CD14-positive monocyte (primary cell): ENCODE data around the gene UST. TPM values are rescaled to one million over a fixed set of nuclear protein-coding genes. Genes with fewer than 3 reads are reported as not detected.

Experiments
- DNase-seq, 3 donors: peaks; one replicate each; pipeline ENCODE4 v3.0.0-alpha.2; 2011 to 2022
- H2AFZ ChIP-seq: 2 replicates; pipeline ENCODE4 v1.6.0; 2012; ENCODE audit warnings: mild to moderate bottlenecking, low read depth, low read length, inconsistent platforms; ENCODE audit not compliant: insufficient read depth, poor library complexity, severe bottlenecking
- H3K27ac ChIP-seq, 2 donors: 1 replicate in 1 of 2; 2 replicates in 1 of 2; pipeline ENCODE4 v1.5.1; 2012 to 2013; ENCODE audit warnings: low read length in 2 of 2, control low read depth in 1 of 2, inconsistent platforms in 1 of 2, low read depth in 1 of 2, mild to moderate bottlenecking in 1 of 2
- H3K27me3 ChIP-seq, 2 donors: one replicate each; pipeline versions ENCODE4 v1.6.0 to v1.6.1; 2011 to 2013; ENCODE audit warnings: low read length in 2 of 2; ENCODE audit not compliant: control insufficient read depth in 2 of 2, insufficient read depth in 2 of 2
- H3K36me3 ChIP-seq, 2 donors: replicated peaks in 1 of 2; 1 replicate in 1 of 2; 2 replicates in 1 of 2; pipeline versions ENCODE4 v1.5.1 to v1.6.1; 2012 to 2013; ENCODE audit warnings: low read length in 2 of 2, control low read depth in 1 of 2, inconsistent platforms in 1 of 2, mild to moderate bottlenecking in 1 of 2; ENCODE audit not compliant: insufficient read depth in 2 of 2, control insufficient read depth in 1 of 2
- H3K4me1 ChIP-seq, 2 donors: 1 replicate in 1 of 2; 2 replicates in 1 of 2; pipeline versions ENCODE4 v1.5.1 to v1.6.1; 2012 to 2013; ENCODE audit warnings: low read length in 2 of 2, control low read depth in 1 of 2, inconsistent platforms in 1 of 2, mild to moderate bottlenecking in 1 of 2, moderate library complexity in 1 of 2; ENCODE audit not compliant: insufficient read depth in 2 of 2, control insufficient read depth in 1 of 2
- H3K4me2 ChIP-seq: replicated peaks from 2 replicates; pipeline ENCODE3; 2012; ENCODE audit warnings: low read length, moderate library complexity, mild to moderate bottlenecking; ENCODE audit not compliant: poor library complexity, severe bottlenecking; ENCODE audit errors: extremely low read depth
- H3K4me3 ChIP-seq, 3 experiments: fragments of 200-600 bp in 1 of 3; sonication (generic) in 1 of 3; replicated peaks in 1 of 3; 1 replicate in 2 of 3; 2 replicates in 1 of 3; pipeline ENCODE4 v1.5.1; 2011 to 2013; ENCODE audit warnings: low read length in 3 of 3, mild to moderate bottlenecking in 3 of 3, control low read depth in 2 of 3, low read depth in 2 of 3, inconsistent platforms in 1 of 3, moderate library complexity in 1 of 3
- H3K79me2 ChIP-seq: 2 replicates; pipeline ENCODE4 v1.6.0; 2012; ENCODE audit warnings: mild to moderate bottlenecking, control low read depth, inconsistent platforms, low read length, moderate library complexity; ENCODE audit not compliant: insufficient read depth
- H3K9ac ChIP-seq: 2 replicates; pipeline ENCODE4 v1.6.0; 2017; ENCODE audit warnings: low read length, mild to moderate bottlenecking; ENCODE audit not compliant: insufficient read depth, poor library complexity, severe bottlenecking
- H3K9me3 ChIP-seq, 2 donors: replicated peaks in 1 of 2; 1 replicate in 1 of 2; 2 replicates in 1 of 2; pipeline versions ENCODE4 v1.5.1 to v1.6.1; 2012 to 2013; ENCODE audit warnings: low read length in 2 of 2, control low read depth in 1 of 2; ENCODE audit not compliant: control insufficient read depth in 1 of 2, insufficient read depth in 1 of 2
- H4K20me1 ChIP-seq: 2 replicates; pipeline ENCODE4 v1.6.0; 2012; ENCODE audit warnings: mild to moderate bottlenecking, low read length, control low read depth, moderate library complexity; ENCODE audit not compliant: insufficient read depth
- H3K27ac Mint-ChIP-seq, 7 donors: one replicate each; pipeline ENCODE4 v1.8.0; 2020; ENCODE audit warnings: mild to moderate bottlenecking in 7 of 7, mixed read lengths in 7 of 7, moderate library complexity in 6 of 7, inconsistent platforms in 2 of 7
- H3K27me3 Mint-ChIP-seq, 3 donors: one replicate each; pipeline ENCODE4 v1.8.0; 2021 to 2022; ENCODE audit warnings: low read depth in 3 of 3, mild to moderate bottlenecking in 3 of 3, mixed read lengths in 3 of 3, moderate library complexity in 3 of 3, inconsistent platforms in 1 of 3
- H3K36me3 Mint-ChIP-seq, 2 donors: one replicate each; pipeline ENCODE4 v1.8.0; 2020; ENCODE audit warnings: mixed read lengths in 2 of 2, inconsistent platforms in 1 of 2, mild to moderate bottlenecking in 1 of 2
- H3K4me1 Mint-ChIP-seq: one replicate; pipeline ENCODE4 v1.8.0; 2020; ENCODE audit warnings: mild to moderate bottlenecking, mixed read lengths
- H3K4me3 Mint-ChIP-seq, 2 donors: one replicate each; pipeline ENCODE4 v1.8.0; 2020; ENCODE audit warnings: mild to moderate bottlenecking in 2 of 2, mixed read lengths in 2 of 2, moderate library complexity in 1 of 2
- H3K9me3 Mint-ChIP-seq, 7 donors: one replicate each; pipeline ENCODE4 v1.8.0; 2020 to 2022; ENCODE audit warnings: mixed read lengths in 7 of 7, mild to moderate bottlenecking in 6 of 7, moderate library complexity in 6 of 7, inconsistent platforms in 2 of 7
- WGBS: methylation state at CpG from one replicate; pipeline ENCODE4 v1.1.5; 2013; ENCODE audit warnings: missing lambda C conversion rate; ENCODE audit not compliant: insufficient coverage; 5-methylcytosine and 5-hydroxymethylcytosine counted together
- intact Hi-C, 2 donors: fragments of 100-400 bp; cut with micrococcal nuclease; formaldehyde crosslinking; loops; one replicate each; pipeline versions ENCODE4 v1.15.0 to v1.15.1; 2023
- polyA plus RNA-seq, 3 donors: library from polyadenylated mRNA; depleted of rRNA in 1 of 3; unstranded in 2 of 3; stranded (reverse) in 1 of 3; fragments of 300-500 nt in 2 of 3; fragments of >200 nt in 1 of 3; fragmentation: Illumina TruSeq in 2 of 3; gene quantifications; 1 replicate in 2 of 3; 2 replicates in 1 of 3; pipeline ENCODE4 v1.2.3, GENCODE V29; 2012 to 2021
- TF ChIP-seq, protein P1 (sequence below): fragments of 200-600 bp; IDR thresholded peaks from one replicate; pipeline ENCODE4 v1.8.0; 2022; ENCODE audit warnings: antibody characterized with exemption, mild to moderate bottlenecking

UST gene
- polyA plus RNA-seq, 3 donors: 0.33 to 0.53 (median 0.48) TPM

DNA sequence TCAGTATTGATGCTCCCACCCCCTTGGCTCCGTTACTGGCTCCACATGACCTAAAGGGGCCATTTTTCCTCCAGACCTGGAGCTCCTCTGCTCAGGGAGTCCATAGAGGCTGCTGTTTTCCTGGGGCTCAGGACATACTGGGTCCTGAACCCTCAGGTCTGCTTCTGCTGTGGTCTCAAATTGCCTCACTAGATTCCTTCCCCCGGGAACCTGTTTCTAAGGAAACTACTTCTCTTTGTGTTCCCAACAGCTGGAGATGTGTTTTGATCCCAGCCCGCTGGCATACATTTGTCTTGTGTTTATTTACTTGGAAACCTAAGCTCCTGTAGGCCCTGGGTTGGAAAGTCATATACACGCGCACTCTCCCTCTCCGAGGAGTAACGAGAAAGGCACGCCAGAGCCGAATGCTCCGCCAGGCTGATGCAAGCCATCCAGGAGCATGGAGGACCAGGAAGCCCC, 222.8 kb downstream of the UST start:
- H3K9me3 Mint-ChIP-seq: no peaks in the 10 kb centered on the region

GRCh38 chr6:148971031-148971927, 224.4 kb downstream of the UST start:
- no peak for DNase-seq
- Histone ChIP-seq H3K4me1 (no peaks in the 10 kb centered on the region), H3K27ac (no peak overlapping the region), H3K4me3 (no peak overlapping the region), H3K9me3 (no peaks in the 10 kb centered on the region), H3K27me3 (peaks cover 0 to 12% of the 10 kb centered on the region in 2 donors), H3K4me2 (no peak overlapping the region), H3K79me2 (no peaks in the 10 kb centered on the region), H2AFZ (no peak overlapping the region), H4K20me1 (no peaks in the 10 kb centered on the region), H3K9ac (no peak overlapping the region), H3K36me3 (no peaks in the 10 kb centered on the region)
- H3K36me3 Mint-ChIP-seq: no peaks in the 10 kb centered on the region
- WGBS: 85% methylated on average over 4 of the region's 6 CpGs
- peaks cover 4% of the 10 kb centered on the region for H3K4me1 Mint-ChIP-seq
- H3K27me3 Mint-ChIP-seq: peaks cover 14 to 18% (median 17%) of the 10 kb centered on the region in 3 donors
- no peaks in the 10 kb centered on the region for H3K9me3 Mint-ChIP-seq
- no peak overlapping the region for H3K27ac Mint-ChIP-seq
- intact Hi-C loops: no loop called here
- peak overlapping the region in 1 of 2 donors; percentile 18 for H3K4me3 Mint-ChIP-seq
- TF ChIP-seq, protein P1, sequence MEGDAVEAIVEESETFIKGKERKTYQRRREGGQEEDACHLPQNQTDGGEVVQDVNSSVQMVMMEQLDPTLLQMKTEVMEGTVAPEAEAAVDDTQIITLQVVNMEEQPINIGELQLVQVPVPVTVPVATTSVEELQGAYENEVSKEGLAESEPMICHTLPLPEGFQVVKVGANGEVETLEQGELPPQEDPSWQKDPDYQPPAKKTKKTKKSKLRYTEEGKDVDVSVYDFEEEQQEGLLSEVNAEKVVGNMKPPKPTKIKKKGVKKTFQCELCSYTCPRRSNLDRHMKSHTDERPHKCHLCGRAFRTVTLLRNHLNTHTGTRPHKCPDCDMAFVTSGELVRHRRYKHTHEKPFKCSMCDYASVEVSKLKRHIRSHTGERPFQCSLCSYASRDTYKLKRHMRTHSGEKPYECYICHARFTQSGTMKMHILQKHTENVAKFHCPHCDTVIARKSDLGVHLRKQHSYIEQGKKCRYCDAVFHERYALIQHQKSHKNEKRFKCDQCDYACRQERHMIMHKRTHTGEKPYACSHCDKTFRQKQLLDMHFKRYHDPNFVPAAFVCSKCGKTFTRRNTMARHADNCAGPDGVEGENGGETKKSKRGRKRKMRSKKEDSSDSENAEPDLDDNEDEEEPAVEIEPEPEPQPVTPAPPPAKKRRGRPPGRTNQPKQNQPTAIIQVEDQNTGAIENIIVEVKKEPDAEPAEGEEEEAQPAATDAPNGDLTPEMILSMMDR: no peak

More for the DNA sequence above, 222.8 kb downstream of the UST start:
- H2AFZ ChIP-seq: no peak overlapping the region
- H4K20me1 ChIP-seq: no peaks in the 10 kb centered on the region
- H3K9me3 ChIP-seq: no peaks in the 10 kb centered on the region
- no peak overlapping the region for H3K27ac Mint-ChIP-seq
- H3K4me2 ChIP-seq: no peak overlapping the region
- no peak for DNase-seq
- no peaks in the 10 kb centered on the region for H3K79me2 ChIP-seq
- H3K27me3 Mint-ChIP-seq: peaks cover 14 to 16% (median 15%) of the 10 kb centered on the region in 3 donors
- H3K27me3 ChIP-seq: peaks cover 0 to 12% of the 10 kb centered on the region in 2 donors
- no peak overlapping the region for H3K27ac ChIP-seq
- TF ChIP-seq, protein P1: no peak
- no peak overlapping the region for H3K4me3 ChIP-seq
- no peak overlapping the region for H3K4me3 Mint-ChIP-seq
- H3K36me3 ChIP-seq: no peaks in the 10 kb centered on the region
- peaks cover 4% of the 10 kb centered on the region for H3K4me1 Mint-ChIP-seq
- H3K36me3 Mint-ChIP-seq: no peaks in the 10 kb centered on the region
- 99% methylated on average over 9 of the region's 10 CpGs for WGBS
- intact Hi-C loops: no loop called here
- no peak overlapping the region for H3K9ac ChIP-seq
- H3K4me1 ChIP-seq: no peaks in the 10 kb centered on the region
